Dermis blood vessel endothelial cell (primary cell): ENCODE data around the gene CHST8. TPM values are rescaled to one million over a fixed set of nuclear protein-coding genes. Genes with fewer than 3 reads are reported as not detected.
"Not testable (repeated sequence)": the region's sequence is repeated elsewhere in the genome, so short reads cannot be mapped to it uniquely, and the experiment has no call there.

Experiments used
- DNase-seq: peaks from one replicate; pipeline ENCODE4 v3.0.0; 2010
- total RNA-seq: library from RNA; depleted of rRNA; stranded (reverse); fragments of >200 nt; gene quantifications from 2 replicates; pipeline ENCODE4 v1.2.3, GENCODE V29; 2014

CHST8 gene
- total RNA-seq, 1 donor from 2014 or later = not detected

- no peak for DNase-seq
Measured at GRCh38 chr19:33644284-33644836, 22.6 kb downstream of the CHST8 start.

- no peak for DNase-seq
Measured at GRCh38 chr19:33646306-33646705, 24.6 kb downstream of the CHST8 start.

- DNase-seq = no peak
Measured at GRCh38 chr19:33647146-33647545, 25.4 kb downstream of the CHST8 start.

- no peak for DNase-seq
Measured at GRCh38 chr19:33649627-33650305, 28.0 kb downstream of the CHST8 start.

GRCh38 chr19:33653684-33654083 lies 31.9 kb downstream of the CHST8 start:
- no peak for DNase-seq

GRCh38 chr19:33654840-33655508 lies 33.2 kb downstream of the CHST8 start:
- DNase-seq = no peak

GRCh38 chr19:33659835-33660234 lies 38.1 kb downstream of the CHST8 start:
- no peak for DNase-seq

- no peak for DNase-seq
Measured at GRCh38 chr19:33660410-33661124, 38.8 kb downstream of the CHST8 start.

GRCh38 chr19:33661336-33661735 lies 39.6 kb downstream of the CHST8 start:
- no peak for DNase-seq

GRCh38 chr19:33662391-33663092 lies 40.8 kb downstream of the CHST8 start:
- DNase-seq = no peak

GRCh38 chr19:33663316-33663715 lies 41.6 kb downstream of the CHST8 start:
- not testable (repeated sequence) for DNase-seq

GRCh38 chr19:33664744-33665143 lies 43.0 kb downstream of the CHST8 start:
- DNase-seq = no peak

- DNase-seq = no peak
Measured at GRCh38 chr19:33665776-33666595, 44.2 kb downstream of the CHST8 start.

GRCh38 chr19:33667141-33667650 lies 45.4 kb downstream of the CHST8 start:
- no peak for DNase-seq

- DNase-seq = no peak
Measured at GRCh38 chr19:33667881-33668280, 46.1 kb downstream of the CHST8 start.

GRCh38 chr19:33668968-33669367 lies 47.2 kb downstream of the CHST8 start:
- no peak for DNase-seq

- no peak for DNase-seq
Measured at GRCh38 chr19:33669376-33669775, 47.6 kb downstream of the CHST8 start.

- DNase-seq = no peak
Measured at GRCh38 chr19:33670398-33670797, 48.6 kb downstream of the CHST8 start.

- no peak for DNase-seq
Measured at GRCh38 chr19:33671211-33671610, 49.5 kb downstream of the CHST8 start.

GRCh38 chr19:33673258-33673875 lies 51.6 kb downstream of the CHST8 start:
- no peak for DNase-seq

- no peak for DNase-seq
Measured at GRCh38 chr19:33673996-33674625, 52.4 kb downstream of the CHST8 start.
